Upper lobe of left lung (tissue), 6 donors: ENCODE results near the gene GRIK5. TPM values are rescaled to one million over a fixed set of nuclear protein-coding genes. Genes with fewer than 3 reads are reported as not detected.
A peak's percentile ranks its signal among the peaks of the same experiment; 100 is the strongest.

Experiments
- ATAC-seq, 2 donors: fragments of 200-7000 bp; cut with Tn5 transposase; one replicate each; pipeline ENCODE4 v1.9.1; 2022; ENCODE audit warnings: mild to moderate bottlenecking in 2 of 2, moderate library complexity in 2 of 2; ENCODE audit not compliant: low FRiP score in 2 of 2
- DNase-seq, 2 donors: peaks; one replicate each; pipeline ENCODE4 v3.0.0-alpha.2; 2019 to 2020
- H3K27ac ChIP-seq, 4 donors: fragments of 200-600 bp; sonication (generic); one replicate each; pipeline ENCODE4 v1.5.1; 2016 to 2019
- H3K27me3 ChIP-seq, 4 donors: fragments of 200-600 bp; sonication (generic); one replicate each; pipeline ENCODE4 v1.5.1; 2017 to 2019
- H3K36me3 ChIP-seq, 4 donors: fragments of 200-600 bp; sonication (generic); one replicate each; pipeline ENCODE4 v1.5.1; 2016 to 2019
- H3K4me1 ChIP-seq, 4 donors: fragments of 200-600 bp; sonication (generic); one replicate each; pipeline ENCODE4 v1.5.1; 2018 to 2019
- H3K4me3 ChIP-seq, 4 donors: fragments of 200-600 bp; sonication (generic); one replicate each; pipeline ENCODE4 v1.5.1; 2017 to 2019; ENCODE audit warnings: mild to moderate bottlenecking in 2 of 4, moderate library complexity in 1 of 4
- H3K9me3 ChIP-seq, 4 donors: fragments of 200-600 bp; sonication (generic); one replicate each; pipeline ENCODE4 v1.5.1; 2018 to 2019
- EP300 ChIP-seq, 4 donors: sonication (generic); formaldehyde crosslinking; IDR thresholded peaks; one replicate each; pipeline ENCODE4 v1.5.1; 2017; ENCODE audit warnings: antibody characterized with exemption in 4 of 4, control low read depth in 2 of 4
- POLR2A ChIP-seq, 4 donors: fragments of 450-650 bp; IDR thresholded peaks; one replicate each; pipeline ENCODE4 v1.5.1; 2016 to 2017; ENCODE audit warnings: antibody characterized with exemption in 4 of 4, mild to moderate bottlenecking in 2 of 4
- POLR2AphosphoS5 ChIP-seq, 2 donors: sonication (generic); formaldehyde crosslinking; IDR thresholded peaks; one replicate each; pipeline ENCODE4 v1.5.1; 2017; ENCODE audit warnings: antibody characterized with exemption in 2 of 2
- WGBS, 2 donors: methylation state at CpG; one replicate each; pipeline ENCODE4 v1.1.5; 2017 to 2018; 5-methylcytosine and 5-hydroxymethylcytosine counted together
- total RNA-seq, 6 donors: library from RNA; depleted of rRNA in 4 of 6; stranded (reverse); fragments of >200 nt in 4 of 6; gene quantifications; one replicate each; pipeline versions ENCODE4 v1.1.0 to v1.2.1, GENCODE V29; 2016 to 2021
- TF ChIP-seq, protein P1 (sequence below), 6 experiments: fragments of 450-650 bp in 4 of 6; fragments of 200-600 bp in 2 of 6; sonication (generic) in 2 of 6; IDR thresholded peaks; one replicate each; pipeline ENCODE4 v1.5.1; 2016 to 2019; ENCODE audit warnings: antibody characterized with exemption in 6 of 6
- donor health status: DM: no; HTN: no; CAD: no; lungs with moderate emphysema.
- donor health status: DM: no; HTN: yes; CAD: no; lungs with severe emphysema.

GRIK5 gene
- total RNA-seq, 6 donors from 2014 or later, result 0.15 to 2.7 (median 0.54) TPM; not detected in 1

GRCh38 chr19:42010245-42011126 lies 59.5 kb downstream of the GRIK5 start:
- Histone ChIP-seq H3K4me1 (no peaks in the 10 kb centered on the region), H3K27me3 (no peaks in the 10 kb centered on the region), H3K9me3 (no peaks in the 10 kb centered on the region), H3K27ac (no peak overlapping the region), H3K36me3 (no peaks in the 10 kb centered on the region), H3K4me3 (no peak overlapping the region)
- ATAC-seq (no peak), DNase-seq (no peak)
- TF ChIP-seq POLR2A (IDR thresholded peaks at IDR 0.05) (no peak), EP300 (IDR thresholded peaks at IDR 0.05) (no peak), POLR2AphosphoS5 (IDR thresholded peaks at IDR 0.05) (no peak)
- TF ChIP-seq, protein P1, sequence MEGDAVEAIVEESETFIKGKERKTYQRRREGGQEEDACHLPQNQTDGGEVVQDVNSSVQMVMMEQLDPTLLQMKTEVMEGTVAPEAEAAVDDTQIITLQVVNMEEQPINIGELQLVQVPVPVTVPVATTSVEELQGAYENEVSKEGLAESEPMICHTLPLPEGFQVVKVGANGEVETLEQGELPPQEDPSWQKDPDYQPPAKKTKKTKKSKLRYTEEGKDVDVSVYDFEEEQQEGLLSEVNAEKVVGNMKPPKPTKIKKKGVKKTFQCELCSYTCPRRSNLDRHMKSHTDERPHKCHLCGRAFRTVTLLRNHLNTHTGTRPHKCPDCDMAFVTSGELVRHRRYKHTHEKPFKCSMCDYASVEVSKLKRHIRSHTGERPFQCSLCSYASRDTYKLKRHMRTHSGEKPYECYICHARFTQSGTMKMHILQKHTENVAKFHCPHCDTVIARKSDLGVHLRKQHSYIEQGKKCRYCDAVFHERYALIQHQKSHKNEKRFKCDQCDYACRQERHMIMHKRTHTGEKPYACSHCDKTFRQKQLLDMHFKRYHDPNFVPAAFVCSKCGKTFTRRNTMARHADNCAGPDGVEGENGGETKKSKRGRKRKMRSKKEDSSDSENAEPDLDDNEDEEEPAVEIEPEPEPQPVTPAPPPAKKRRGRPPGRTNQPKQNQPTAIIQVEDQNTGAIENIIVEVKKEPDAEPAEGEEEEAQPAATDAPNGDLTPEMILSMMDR (IDR thresholded peaks at IDR 0.05), result no peak
- WGBS, 2 donors, result 78 to 82% methylated on average over 11 of the region's 11 CpGs

DNA sequence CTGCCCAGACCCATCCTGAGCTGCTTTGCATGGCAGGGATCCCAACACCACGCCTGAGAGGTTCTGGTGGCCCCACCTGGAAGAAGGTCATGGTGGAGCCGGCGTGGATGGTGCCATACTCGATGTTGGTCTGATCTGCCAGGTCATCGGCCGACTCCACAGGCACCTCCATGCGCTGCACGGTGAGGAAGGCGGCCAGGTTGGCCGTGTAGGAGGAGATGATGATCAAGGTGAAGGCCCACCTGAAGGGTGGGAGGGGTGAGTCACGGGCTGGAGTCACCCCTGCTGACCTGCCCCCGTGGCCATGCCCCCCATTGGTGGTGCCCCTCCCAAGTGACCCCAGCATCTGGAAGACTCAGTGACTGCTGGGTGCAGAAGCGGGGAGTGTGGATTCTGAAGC lies 63.4 kb downstream of the GRIK5 start:
- no peaks in the 10 kb centered on the region for H3K4me1 ChIP-seq
- 87 to 89% methylated on average over 10 to 13 of the region's 13 CpGs for WGBS, 2 donors
- no peaks in the 10 kb centered on the region for H3K9me3 ChIP-seq
- no peaks in the 10 kb centered on the region for H3K36me3 ChIP-seq
- TF ChIP-seq, protein P1 (IDR thresholded peaks at IDR 0.05), result no peak
- TF ChIP-seq POLR2A (IDR thresholded peaks at IDR 0.05) (no peak), EP300 (IDR thresholded peaks at IDR 0.05) (no peak)
- H3K27me3 ChIP-seq, result no peaks in the 10 kb centered on the region
- DNase-seq (peak in 1 of 2 donors; percentile 63), ATAC-seq (no peak)
- H3K27ac ChIP-seq, result no peak overlapping the region
- H3K4me3 ChIP-seq, result no peak overlapping the region

- Histone ChIP-seq H3K4me1 (no peaks in the 10 kb centered on the region), H3K9me3 (no peaks in the 10 kb centered on the region), H3K4me3 (no peak overlapping the region), H3K36me3 (no peaks in the 10 kb centered on the region), H3K27ac (no peak overlapping the region), H3K27me3 (peaks cover 0 to 3% (median 0%) of the 10 kb centered on the region in 4 donors)
- 94% methylated on average over 13 to 22 of the region's 22 CpGs for WGBS, 2 donors
- peak in 1 of 2 donors; percentile 69 for DNase-seq
- TF ChIP-seq POLR2AphosphoS5 (IDR thresholded peaks at IDR 0.05) (no peak), POLR2A (IDR thresholded peaks at IDR 0.05) (no peak), EP300 (IDR thresholded peaks at IDR 0.05) (no peak)
- TF ChIP-seq, protein P1 (IDR thresholded peaks at IDR 0.05), result no peak
- no peak for ATAC-seq
Measured at GRCh38 chr19:42005504-42005903, 64.5 kb downstream of the GRIK5 start.

GRCh38 chr19:42003506-42004294 lies 66.3 kb downstream of the GRIK5 start:
- Histone ChIP-seq H3K4me3 (no peak overlapping the region), H3K27me3 (peaks cover 0 to 16% (median 6%) of the 10 kb centered on the region in 4 donors), H3K27ac (no peak overlapping the region), H3K4me1 (peaks cover 0 to 6% (median 2%) of the 10 kb centered on the region in 4 donors), H3K9me3 (no peaks in the 10 kb centered on the region), H3K36me3 (no peaks in the 10 kb centered on the region)
- TF ChIP-seq POLR2AphosphoS5 (IDR thresholded peaks at IDR 0.05) (no peak), POLR2A (IDR thresholded peaks at IDR 0.05) (no peak), EP300 (IDR thresholded peaks at IDR 0.05) (no peak)
- TF ChIP-seq, protein P1 (IDR thresholded peaks at IDR 0.05), result no peak
- ATAC-seq (no peak), DNase-seq (peak in 1 of 2 donors; percentile 59)
- WGBS, 2 donors, result 79 to 82% methylated on average over 18 to 20 of the region's 21 CpGs
